Skeletal muscle satellite cell (primary cell): ENCODE data around the gene BSN.

Experiments used
- H3K27me3 ChIP-seq: 2 replicates; pipeline ENCODE4 v1.7.0; 2013; ENCODE audit warnings: low read length; ENCODE audit not compliant: control insufficient read depth, insufficient read depth
- H3K36me3 ChIP-seq: 2 replicates; pipeline ENCODE4 v1.7.0; 2013; ENCODE audit warnings: mild to moderate bottlenecking, control low read depth, low read length; ENCODE audit not compliant: insufficient read depth
- H3K4me1 ChIP-seq: 2 replicates; pipeline ENCODE4 v1.7.0; 2013; ENCODE audit warnings: low read length; ENCODE audit not compliant: control insufficient read depth, insufficient read depth
- H3K4me2 ChIP-seq: 2 replicates; pipeline ENCODE4 v1.7.0; 2013; ENCODE audit warnings: mild to moderate bottlenecking, low read length
- H3K4me3 ChIP-seq: 2 replicates; pipeline ENCODE4 v1.7.0; 2013; ENCODE audit warnings: low read length
- H3K9ac ChIP-seq: 2 replicates; pipeline ENCODE4 v1.7.0; 2013; ENCODE audit warnings: mild to moderate bottlenecking, low read depth, low read length, moderate library complexity
- H3K9me3 ChIP-seq: replicated peaks from 2 replicates; pipeline ENCODE4 v1.7.0; 2013; ENCODE audit warnings: mild to moderate bottlenecking, control low read depth, low read length

The BSN gene

DNA sequence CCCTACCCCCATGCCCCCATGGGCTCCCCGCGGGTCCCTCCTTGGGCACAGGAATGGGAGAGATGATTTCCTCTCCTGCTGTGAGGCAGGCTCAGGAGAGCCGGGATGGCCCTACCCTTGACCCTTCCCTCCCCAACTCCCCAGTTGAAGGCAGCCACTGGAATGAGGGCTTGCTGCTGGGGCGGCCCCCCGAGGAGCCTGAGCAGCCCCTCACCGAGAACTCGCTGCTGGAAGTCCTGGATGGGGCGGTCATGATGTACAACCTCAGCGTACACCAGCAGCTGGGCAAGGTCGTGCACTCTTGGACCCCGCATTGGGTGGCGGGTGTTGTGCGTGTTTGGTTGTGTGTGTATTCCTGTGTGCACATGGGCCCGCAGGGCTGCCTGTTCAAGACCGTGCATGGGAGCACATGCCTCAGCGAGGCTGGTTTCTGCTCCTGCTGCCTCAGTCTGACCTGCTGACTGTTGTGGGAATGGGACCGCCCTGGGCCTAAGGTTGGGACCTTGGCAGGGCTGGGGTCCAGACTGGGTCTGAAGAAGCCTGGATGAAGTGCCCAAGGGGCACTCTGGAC, 151.2 kb downstream of the BSN start:
- Histone ChIP-seq H3K27me3 (no peaks in the 10 kb centered on the region), H3K9me3 (no peaks in the 10 kb centered on the region), H3K9ac (no peak overlapping the region), H3K4me1 (no peaks in the 10 kb centered on the region), H3K4me2 (no peak overlapping the region), H3K4me3 (no peak overlapping the region), H3K36me3 (peaks cover 28% of the 10 kb centered on the region)

DNA sequence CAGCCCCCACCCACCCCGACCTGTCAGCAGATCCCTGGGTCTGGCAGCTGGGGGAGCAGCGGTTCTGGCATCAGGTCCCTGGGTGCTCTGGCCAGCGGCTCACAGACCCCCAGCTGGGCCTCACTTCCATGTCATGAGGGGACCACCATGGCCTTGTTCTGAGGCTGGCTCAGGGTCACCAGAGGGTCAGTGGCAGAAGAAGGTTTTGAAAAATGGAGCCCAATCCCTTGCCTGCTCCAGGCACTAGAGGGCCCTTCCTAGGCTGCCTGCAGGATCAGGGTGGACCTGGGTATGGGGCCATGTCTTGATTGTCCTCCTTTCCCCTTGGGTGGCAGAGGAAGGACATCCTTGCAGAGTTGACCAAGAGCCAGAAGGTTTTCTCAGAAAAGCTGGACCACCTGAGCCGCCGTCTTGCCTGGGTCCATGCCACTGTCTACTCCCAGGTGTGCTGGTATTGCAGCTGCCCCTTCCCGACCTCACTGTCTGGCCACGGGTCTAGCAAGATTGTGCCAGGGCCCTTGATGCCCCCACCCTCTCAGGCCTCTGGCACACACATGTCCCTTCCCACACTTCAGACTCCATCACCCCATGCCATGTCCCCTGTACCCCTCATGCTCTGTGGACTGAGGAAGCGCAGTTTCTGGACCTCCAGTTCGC, 152.3 kb downstream of the BSN start:
- Histone ChIP-seq H3K36me3 (peaks cover 17% of the 10 kb centered on the region), H3K27me3 (no peaks in the 10 kb centered on the region), H3K4me1 (no peaks in the 10 kb centered on the region), H3K9me3 (no peaks in the 10 kb centered on the region), H3K9ac (no peak overlapping the region), H3K4me3 (no peak overlapping the region), H3K4me2 (no peak overlapping the region)

DNA sequence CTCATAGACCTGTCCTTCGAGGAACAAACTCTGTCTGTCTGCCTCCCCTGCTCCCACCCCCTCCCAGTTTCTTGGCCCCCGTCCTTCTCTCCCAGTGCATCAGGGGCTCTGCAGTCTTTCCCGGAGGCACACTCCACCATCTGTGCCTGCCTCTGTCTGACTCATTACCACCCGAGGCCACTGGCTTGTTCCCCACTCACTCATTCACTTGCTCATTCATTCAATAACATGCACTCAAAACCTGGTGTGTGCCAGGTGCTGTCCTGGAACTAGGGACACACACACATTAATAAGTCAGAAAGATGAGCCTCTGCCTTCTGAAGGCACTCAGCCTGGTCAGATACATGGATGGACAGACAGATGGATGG, 152.8 kb downstream of the BSN start:
- Histone ChIP-seq H3K9ac (no peak overlapping the region), H3K36me3 (peaks cover 14% of the 10 kb centered on the region)

DNA sequence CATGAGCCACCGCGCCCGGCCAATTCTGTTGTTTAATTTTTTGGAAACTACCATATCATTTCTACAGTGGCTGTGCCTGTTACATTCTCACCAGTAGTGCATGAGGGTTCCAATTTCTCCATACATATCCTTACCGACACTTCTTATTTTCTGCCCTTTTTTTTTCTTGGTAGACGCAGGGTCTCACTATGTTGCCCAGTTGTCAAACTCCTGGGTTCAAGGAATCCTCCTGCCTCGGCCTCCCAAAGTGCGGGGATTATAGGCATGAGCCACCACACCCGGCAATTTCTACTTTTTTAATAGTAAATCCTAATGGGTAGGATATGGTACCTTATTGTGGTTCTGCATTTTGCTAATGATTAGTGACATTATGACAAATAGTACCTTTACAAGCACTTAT, 155.6 kb downstream of the BSN start:
- Histone ChIP-seq H3K9me3 (no peaks in the 10 kb centered on the region), H3K27me3 (no peaks in the 10 kb centered on the region), H3K4me3 (no peak overlapping the region), H3K36me3 (peaks cover 9% of the 10 kb centered on the region), H3K4me2 (no peak overlapping the region), H3K4me1 (no peaks in the 10 kb centered on the region), H3K9ac (no peak overlapping the region)

More for the DNA sequence above, 152.8 kb downstream of the BSN start:
- no peaks in the 10 kb centered on the region for H3K27me3 ChIP-seq
- no peaks in the 10 kb centered on the region for H3K9me3 ChIP-seq
- H3K4me2 ChIP-seq = no peak overlapping the region
- H3K4me1 ChIP-seq = no peaks in the 10 kb centered on the region
- H3K4me3 ChIP-seq = no peak overlapping the region

DNA sequence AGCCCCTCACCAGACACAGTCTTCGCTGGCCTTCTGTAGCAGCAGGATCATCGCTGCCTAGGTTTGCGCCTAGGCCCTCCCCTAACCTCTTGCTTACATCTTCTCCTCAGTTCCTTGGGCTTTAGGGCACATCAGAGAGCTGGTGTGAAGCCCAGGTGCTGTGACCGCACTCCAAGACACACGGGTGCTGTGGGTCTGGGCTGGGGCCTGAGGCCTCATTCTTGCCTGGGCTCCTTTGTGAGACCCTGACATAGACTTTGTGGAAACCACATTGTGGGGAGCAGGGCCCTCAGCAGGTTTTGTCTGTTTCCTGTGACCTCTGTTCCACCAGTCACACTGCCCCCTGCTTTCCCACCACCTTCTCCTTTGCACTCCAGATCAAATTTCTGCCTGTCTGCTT, 157.2 kb downstream of the BSN start:
- Histone ChIP-seq H3K4me1 (no peaks in the 10 kb centered on the region), H3K9me3 (no peaks in the 10 kb centered on the region), H3K4me3 (no peak overlapping the region), H3K4me2 (no peak overlapping the region), H3K36me3 (peaks cover 6% of the 10 kb centered on the region), H3K27me3 (no peaks in the 10 kb centered on the region), H3K9ac (no peak overlapping the region)

DNA sequence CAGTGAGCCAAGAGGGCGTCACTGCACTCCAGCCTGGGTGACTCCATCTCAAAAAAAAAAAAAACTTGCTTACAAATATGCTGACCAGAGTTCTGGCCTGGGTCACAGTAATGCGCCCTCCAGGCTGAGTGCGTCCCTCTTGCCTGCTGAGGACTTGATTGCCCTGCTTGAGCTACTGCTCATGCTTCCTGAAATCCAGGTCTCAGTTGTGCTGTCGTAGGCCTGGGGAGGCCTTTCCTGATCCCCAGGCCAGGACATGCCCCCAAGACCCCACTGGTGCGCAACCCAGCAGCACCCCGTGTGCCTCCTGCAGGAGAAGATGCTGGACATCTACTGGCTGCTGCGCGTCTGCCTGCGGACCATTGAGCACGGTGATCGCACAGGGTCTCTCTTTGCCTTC, 157.9 kb downstream of the BSN start:
- no peak overlapping the region for H3K9ac ChIP-seq
- no peak overlapping the region for H3K4me3 ChIP-seq
- H3K36me3 ChIP-seq = peaks cover 5% of the 10 kb centered on the region
- no peaks in the 10 kb centered on the region for H3K4me1 ChIP-seq
- H3K27me3 ChIP-seq = no peaks in the 10 kb centered on the region
- H3K4me2 ChIP-seq = no peak overlapping the region
- no peaks in the 10 kb centered on the region for H3K9me3 ChIP-seq

DNA sequence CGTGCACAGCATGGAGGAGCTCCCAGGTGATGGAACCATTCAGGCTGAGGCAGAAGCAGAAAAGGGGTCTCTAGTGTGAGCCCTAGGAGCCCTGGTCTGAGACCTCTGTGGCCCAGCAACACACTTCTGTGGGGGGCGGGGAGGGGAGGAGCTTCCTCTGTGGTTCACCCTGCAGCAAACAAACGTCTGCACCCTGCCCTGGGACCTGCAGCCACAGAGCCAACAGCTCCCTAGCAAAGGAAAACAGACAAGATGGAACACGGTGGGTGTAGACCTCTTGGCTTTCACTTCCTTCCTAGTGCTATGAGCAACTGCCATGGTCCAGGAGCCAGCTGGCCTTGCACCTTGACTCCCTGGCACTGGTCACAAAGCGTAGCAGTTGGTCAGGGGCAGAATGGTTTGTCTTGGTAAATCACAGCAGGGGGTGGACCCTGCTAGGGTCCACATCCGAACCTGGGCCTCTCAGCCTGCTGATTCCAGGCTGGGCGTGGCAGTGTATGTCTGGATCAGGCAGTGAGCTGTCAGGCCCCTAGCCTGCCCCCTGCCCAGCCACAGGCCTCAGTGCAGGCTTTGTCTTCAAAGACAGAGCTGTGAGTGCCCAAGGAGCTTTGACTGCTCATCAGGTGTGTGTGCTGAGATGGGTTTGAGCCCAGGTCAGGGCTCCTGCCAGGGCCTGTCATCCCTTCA, 158.5 kb downstream of the BSN start:
- H3K9me3 ChIP-seq = no peaks in the 10 kb centered on the region
- H3K36me3 ChIP-seq = no peaks in the 10 kb centered on the region
- H3K9ac ChIP-seq = no peak overlapping the region
- no peaks in the 10 kb centered on the region for H3K27me3 ChIP-seq
- H3K4me2 ChIP-seq = no peak overlapping the region
- H3K4me1 ChIP-seq = no peaks in the 10 kb centered on the region
- H3K4me3 ChIP-seq = no peak overlapping the region

DNA sequence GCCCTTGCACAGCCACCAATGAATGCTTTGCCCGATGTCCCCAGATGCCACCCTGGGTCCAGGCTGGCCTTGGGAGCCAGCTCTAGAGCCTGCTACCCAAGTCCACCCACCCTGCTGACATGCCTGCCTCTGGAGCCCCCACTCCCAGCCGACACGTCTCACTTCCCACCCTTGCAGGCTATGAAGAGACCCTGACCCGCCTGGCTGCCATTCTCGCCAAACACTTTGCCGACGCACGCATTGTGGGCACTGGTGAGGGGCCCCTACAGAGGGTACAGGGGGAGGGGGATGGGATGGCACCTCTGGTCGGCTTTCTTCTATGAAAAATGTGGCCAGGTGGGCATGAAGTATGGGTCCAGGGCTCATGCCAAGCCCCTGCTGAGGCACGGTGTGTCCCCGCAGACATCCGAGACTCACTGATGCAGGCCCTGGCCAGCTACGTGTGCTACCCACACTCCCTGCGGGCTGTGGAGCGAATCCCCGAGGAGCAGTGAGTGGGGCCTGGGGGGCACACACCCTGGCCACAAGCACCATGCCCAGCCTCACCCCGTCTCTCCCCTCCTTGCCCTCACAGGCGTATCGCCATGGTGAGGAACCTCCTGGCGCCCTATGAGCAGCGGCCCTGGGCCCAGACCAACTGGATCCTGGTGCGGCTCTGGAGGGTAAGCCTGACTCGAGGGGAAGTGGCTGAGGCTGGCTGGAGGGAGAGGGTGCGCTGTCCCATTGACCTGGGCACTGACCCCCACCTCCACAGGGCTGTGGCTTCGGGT, 159.2 kb downstream of the BSN start:
- H3K27me3 ChIP-seq = no peaks in the 10 kb centered on the region
- H3K4me2 ChIP-seq = no peak overlapping the region
- no peak overlapping the region for H3K4me3 ChIP-seq
- no peaks in the 10 kb centered on the region for H3K9me3 ChIP-seq
- H3K9ac ChIP-seq = no peak overlapping the region
- H3K36me3 ChIP-seq = no peaks in the 10 kb centered on the region
- H3K4me1 ChIP-seq = no peaks in the 10 kb centered on the region

DNA sequence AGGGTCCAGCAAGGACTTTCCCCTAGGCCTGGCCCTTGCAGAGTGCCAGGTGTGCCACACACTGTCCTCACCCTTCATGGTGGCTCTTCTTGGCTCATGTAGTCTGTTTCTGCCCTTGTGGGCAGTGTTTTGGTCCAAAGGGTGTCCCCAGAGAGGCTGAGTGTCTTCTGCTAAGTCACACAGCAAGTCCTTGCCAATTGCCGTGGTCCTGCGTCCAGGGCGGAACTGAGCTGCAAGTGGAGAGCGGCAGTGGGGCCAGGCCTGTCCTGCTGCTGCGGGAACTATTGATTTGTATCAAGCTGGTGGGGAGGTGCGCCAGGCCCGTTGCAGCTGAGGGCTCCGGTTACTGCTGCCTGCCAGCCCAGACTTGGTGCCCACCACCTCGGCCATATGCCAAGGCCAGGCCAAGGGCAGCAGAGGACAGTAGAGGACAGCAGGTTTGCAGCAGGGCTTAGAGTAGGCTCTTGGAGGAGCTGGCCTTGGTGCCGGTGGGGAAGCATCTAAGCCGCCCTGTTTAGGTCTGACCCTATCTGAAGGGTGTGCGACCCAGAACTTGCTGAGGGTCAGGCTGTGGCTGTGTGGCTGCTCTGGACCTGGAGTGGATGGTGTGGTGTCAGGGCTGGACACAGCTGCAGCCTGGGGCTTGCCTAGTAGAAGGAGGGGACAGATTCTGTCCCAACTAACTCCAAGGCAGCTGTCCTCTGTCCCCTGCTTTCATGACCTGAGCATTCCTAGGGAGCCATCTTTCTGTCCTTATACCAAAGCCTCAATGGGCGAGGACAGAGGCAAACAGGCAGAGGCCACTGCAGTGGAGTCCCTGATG, 160.7 kb downstream of the BSN start:
- peaks cover 10% of the 10 kb centered on the region for H3K4me1 ChIP-seq
- H3K4me2 ChIP-seq = no peak overlapping the region
- H3K27me3 ChIP-seq = no peaks in the 10 kb centered on the region
- H3K9ac ChIP-seq = no peak overlapping the region
- H3K4me3 ChIP-seq = no peak overlapping the region
- no peaks in the 10 kb centered on the region for H3K9me3 ChIP-seq
- no peaks in the 10 kb centered on the region for H3K36me3 ChIP-seq

DNA sequence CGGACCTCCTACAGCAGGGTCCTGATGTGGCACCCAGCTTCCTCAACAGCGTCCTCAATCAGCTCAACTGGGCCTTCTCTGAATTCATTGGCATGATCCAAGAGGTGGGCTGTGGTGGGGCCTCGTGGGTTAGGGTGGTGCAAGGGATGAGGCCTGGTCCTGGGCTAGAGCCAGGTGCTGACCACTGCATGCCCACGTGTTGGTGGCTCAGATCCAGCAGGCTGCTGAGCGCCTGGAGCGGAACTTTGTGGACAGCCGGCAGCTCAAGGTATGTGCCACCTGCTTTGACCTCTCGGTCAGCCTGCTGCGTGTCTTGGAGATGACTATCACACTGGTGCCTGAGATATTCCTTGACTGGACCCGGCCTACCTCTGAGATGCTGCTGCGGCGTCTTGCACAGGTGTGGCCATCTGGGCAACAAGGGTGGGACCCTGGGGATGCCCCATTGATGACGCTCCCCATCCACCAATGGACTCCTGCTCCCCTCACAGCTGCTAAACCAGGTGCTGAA, 161.4 kb downstream of the BSN start:
- Histone ChIP-seq H3K4me3 (no peak overlapping the region), H3K9ac (no peak overlapping the region), H3K4me2 (no peak overlapping the region), H3K4me1 (peaks cover 10% of the 10 kb centered on the region), H3K36me3 (peaks cover 4% of the 10 kb centered on the region), H3K27me3 (no peaks in the 10 kb centered on the region), H3K9me3 (no peaks in the 10 kb centered on the region)

DNA sequence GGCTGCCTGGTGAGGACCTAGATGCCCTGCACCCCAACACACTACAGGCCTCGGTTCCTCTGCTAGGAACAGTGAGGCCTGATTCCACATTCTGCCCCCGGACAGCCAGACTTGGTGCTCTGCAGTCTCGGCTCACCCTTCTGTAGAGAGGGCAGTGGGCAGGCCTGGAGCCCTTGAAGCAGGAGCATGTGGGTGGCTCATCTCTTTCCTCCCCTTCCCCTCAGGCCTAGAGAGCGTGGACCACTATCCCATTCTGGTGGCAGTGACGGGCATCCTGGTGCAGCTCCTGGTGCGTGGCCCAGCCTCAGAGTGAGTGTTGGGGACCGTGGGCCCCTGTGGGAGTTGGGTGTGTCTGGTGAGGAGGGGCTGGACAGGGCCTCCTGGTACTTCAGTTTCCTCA, 161.9 kb downstream of the BSN start:
- peaks cover 9% of the 10 kb centered on the region for H3K36me3 ChIP-seq
- H3K9ac ChIP-seq = no peak overlapping the region
- H3K27me3 ChIP-seq = no peaks in the 10 kb centered on the region
- no peak overlapping the region for H3K4me2 ChIP-seq
- H3K9me3 ChIP-seq = no peaks in the 10 kb centered on the region
- peaks cover 10% of the 10 kb centered on the region for H3K4me1 ChIP-seq
- H3K4me3 ChIP-seq = no peak overlapping the region
